Hepatocyte (in vitro differentiated cells): ENCODE results near the gene GLA.

ENCODE experiments used
- EZH2 ChIP-seq: fragments of 200-600 bp; sonication (generic); IDR thresholded peaks from 2 replicates; pipeline ENCODE4 v1.6.1; 2016; ENCODE audit warnings: antibody characterized with exemption, mild to moderate bottlenecking, borderline replicate concordance
- TF ChIP-seq, protein P1 (sequence below): fragments of 200-600 bp; sonication (generic); IDR thresholded peaks from 2 replicates; pipeline ENCODE4 v1.5.1; 2016; ENCODE audit warnings: antibody characterized with exemption, mild to moderate bottlenecking; ENCODE audit not compliant: poor library complexity

DNA sequence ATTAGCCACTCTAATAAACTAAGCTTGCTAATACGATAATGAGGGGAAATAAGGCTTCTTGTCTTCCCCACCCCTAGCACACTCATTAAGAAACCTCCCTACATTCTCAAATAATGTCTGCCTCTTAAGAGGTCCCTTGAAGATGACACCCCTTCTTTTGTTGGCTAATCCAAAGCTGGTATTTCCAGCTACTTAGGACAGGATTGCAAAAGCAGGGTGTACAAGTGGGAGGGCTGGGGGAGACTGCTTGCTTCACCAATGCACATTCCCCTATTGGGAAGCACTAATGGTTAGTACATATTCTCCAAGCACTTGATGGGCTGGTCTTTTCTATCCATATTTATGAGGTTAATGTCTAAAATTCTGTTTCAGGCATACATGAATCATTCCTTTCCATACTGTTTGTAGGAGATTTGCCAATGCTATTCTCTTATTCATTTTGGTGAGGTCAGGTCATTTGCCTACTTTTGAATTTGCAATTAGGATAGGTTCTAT, 42.4 kb downstream of the GLA start:
- TF ChIP-seq, protein P1, sequence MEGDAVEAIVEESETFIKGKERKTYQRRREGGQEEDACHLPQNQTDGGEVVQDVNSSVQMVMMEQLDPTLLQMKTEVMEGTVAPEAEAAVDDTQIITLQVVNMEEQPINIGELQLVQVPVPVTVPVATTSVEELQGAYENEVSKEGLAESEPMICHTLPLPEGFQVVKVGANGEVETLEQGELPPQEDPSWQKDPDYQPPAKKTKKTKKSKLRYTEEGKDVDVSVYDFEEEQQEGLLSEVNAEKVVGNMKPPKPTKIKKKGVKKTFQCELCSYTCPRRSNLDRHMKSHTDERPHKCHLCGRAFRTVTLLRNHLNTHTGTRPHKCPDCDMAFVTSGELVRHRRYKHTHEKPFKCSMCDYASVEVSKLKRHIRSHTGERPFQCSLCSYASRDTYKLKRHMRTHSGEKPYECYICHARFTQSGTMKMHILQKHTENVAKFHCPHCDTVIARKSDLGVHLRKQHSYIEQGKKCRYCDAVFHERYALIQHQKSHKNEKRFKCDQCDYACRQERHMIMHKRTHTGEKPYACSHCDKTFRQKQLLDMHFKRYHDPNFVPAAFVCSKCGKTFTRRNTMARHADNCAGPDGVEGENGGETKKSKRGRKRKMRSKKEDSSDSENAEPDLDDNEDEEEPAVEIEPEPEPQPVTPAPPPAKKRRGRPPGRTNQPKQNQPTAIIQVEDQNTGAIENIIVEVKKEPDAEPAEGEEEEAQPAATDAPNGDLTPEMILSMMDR, result no peak
- no peak for TF ChIP-seq EZH2
